ENCODE results near the gene SEC24D. TPM values are rescaled to one million over a fixed set of nuclear protein-coding genes. Genes with fewer than 3 reads are reported as not detected.

The SEC24D gene
- total and polyA plus RNA-seq, 9 of the 15 experiments (the other 6 are each of a cell fraction or from before 2014, with no cell fraction given), result 7.1 to 22.5 (median 11.3) TPM

- ChIA-PET POLR2A (interaction anchor here (0.7 to 3.8 kb wide), 5 partner anchors 10 to 559 kb away, joined by 3 to 25 read pairs (median 4); no protein-coding TSS in a partner anchor), CTCF (ENCODE audit: low intra/inter-chr PET ratio) (no interaction called here)
- Histone ChIP-seq H3K9ac (ENCODE audit: insufficient read depth in 1 of 2, low read depth in 2 of 2, low read length in 2 of 2) (peak overlapping the region in 1 of 2 experiments; percentile 86; a peak in 1 of 4 replicates), H4K20me1 (replicated peaks; ENCODE audit: control insufficient read depth, insufficient read depth, low read length) (no peaks in the 10 kb centered on the region), H3K4me2 (ENCODE audit: insufficient read depth, low read length) (peak overlapping the region; percentile 94), H3K79me2 (ENCODE audit: control insufficient read depth, insufficient read depth, low read length) (peaks cover 23% of the 10 kb centered on the region; the same call in 2 of the 3 replicates), H3K9me3 (replicated peaks; ENCODE audit: control insufficient read depth, insufficient read depth, low read depth, low read length) (no peaks in the 10 kb centered on the region), H3K36me3 (ENCODE audit: control insufficient read depth, insufficient read depth, low read length) (peaks cover 15% of the 10 kb centered on the region; the same call in 2 of the 3 replicates), H3K27me3 (ENCODE audit: control insufficient read depth in 2 of 2, insufficient read depth in 2 of 2, low read length in 2 of 2) (peaks cover 0 to 4% of the 10 kb centered on the region in 2 experiments; a peak in 1 of 5 replicates), H3K4me1 (replicated peaks in 1 of 2; ENCODE audit: control insufficient read depth in 2 of 2, insufficient read depth in 2 of 2, low read length in 2 of 2) (peaks cover 4 to 8% of the 10 kb centered on the region in 2 experiments; a peak in 4 of 5 replicates), H2AFZ (ENCODE audit: low read depth, low read length) (peak overlapping the region; percentile 100), H3K4me3 (peak overlapping the region; percentile 92), H3K27ac (ENCODE audit: extremely low read depth, low read depth, low read length) (no peak overlapping the region), H3K9me1 (ENCODE audit: control insufficient read depth, insufficient read depth, low read length) (no peaks in the 10 kb centered on the region)
- DNase-seq (ENCODE audit: extremely low read depth in 1 of 4, low spot score in 3 of 4) (no peak), ATAC-seq (no peak), FAIRE-seq (no peak)
- WGBS (ENCODE audit: insufficient coverage, low coverage, missing lambda C conversion rate), result 57% methylated on average over 4 of the region's 4 CpGs
- TF ChIP-seq ZNF592 (IDR thresholded peaks at IDR 0.05) (no peak), IRF1 (CRISPR knock-in tag; IDR thresholded peaks at IDR 0.05; ENCODE audit: borderline replicate concordance) (no peak)
- in situ Hi-C loops (cut with MboI) (no loop called here), intact Hi-C loops (cut with micrococcal nuclease) (no loop called here)
- no TSS peak for BruUV-seq (replicated peaks)
These were observed 1.2 kb upstream of the SEC24D start for GRCh38 chr4:118837121-118837507.
